ENCODE results near the gene RNU6-1.

The RNU6-1 gene

GRCh38 chr15:67820122-67820991, 19.5 kb downstream of the RNU6-1 start:
- no peak for DNase-seq

- DNase-seq: no peak
Observed at GRCh38 chr15:67819636-67820035, 20.2 kb downstream of the RNU6-1 start.

GRCh38 chr15:67818464-67818863, 21.4 kb downstream of the RNU6-1 start:
- no peak for DNase-seq

- no peak for DNase-seq
Observed at GRCh38 chr15:67816668-67817067, 23.2 kb downstream of the RNU6-1 start.

- DNase-seq: no peak
Observed at GRCh38 chr15:67815036-67815592, 24.7 kb downstream of the RNU6-1 start.

- DNase-seq: no peak
Observed at GRCh38 chr15:67813104-67813634, 26.7 kb downstream of the RNU6-1 start.

- DNase-seq: no peak
Observed at GRCh38 chr15:67812241-67812644, 27.6 kb downstream of the RNU6-1 start.

- DNase-seq: no peak
Observed at GRCh38 chr15:67809866-67810265, 30.0 kb downstream of the RNU6-1 start.

- DNase-seq: no peak
Observed at GRCh38 chr15:67809441-67809840, 30.4 kb downstream of the RNU6-1 start.

GRCh38 chr15:67808821-67809220, 31.0 kb downstream of the RNU6-1 start:
- DNase-seq: no peak

- DNase-seq: no peak
Observed at GRCh38 chr15:67807836-67808235, 32.0 kb downstream of the RNU6-1 start.

- DNase-seq: no peak
Observed at GRCh38 chr15:67807141-67807540, 32.7 kb downstream of the RNU6-1 start.

- no peak for DNase-seq
Observed at GRCh38 chr15:67806536-67806935, 33.3 kb downstream of the RNU6-1 start.

GRCh38 chr15:67805666-67806516, 34.0 kb downstream of the RNU6-1 start:
- no peak for DNase-seq

- DNase-seq: no peak
Observed at GRCh38 chr15:67805008-67805665, 34.7 kb downstream of the RNU6-1 start.

- no peak for DNase-seq
Observed at GRCh38 chr15:67803996-67804843, 35.6 kb downstream of the RNU6-1 start.

- no peak for DNase-seq
Observed at GRCh38 chr15:67803299-67803698, 36.5 kb downstream of the RNU6-1 start.

- DNase-seq: no peak
Observed at GRCh38 chr15:67801926-67802914, 37.6 kb downstream of the RNU6-1 start.

- DNase-seq: no peak
Observed at GRCh38 chr15:67801142-67801541, 38.7 kb downstream of the RNU6-1 start.

GRCh38 chr15:67799801-67800205, 40.0 kb downstream of the RNU6-1 start:
- no peak for DNase-seq
